Fibroblast of the aortic adventitia (primary cell): ENCODE measurements around the gene TTF2. TPM values are rescaled to one million over a fixed set of nuclear protein-coding genes. Genes with fewer than 3 reads are reported as not detected.
"Not testable (repeated sequence)": the region's sequence is repeated elsewhere in the genome, so short reads cannot be mapped to it uniquely, and the experiment has no call there.

Experiments used
- DNase-seq: peaks from one replicate; pipeline ENCODE4 v3.0.0-alpha.2; 2010; ENCODE audit warnings: low read depth
- H3K4me3 ChIP-seq: 2 replicates; pipeline ENCODE4 v1.5.1; 2011; ENCODE audit warnings: low read depth, mild to moderate bottlenecking, control low read depth, low read length, moderate library complexity
- CTCF ChIP-seq: IDR thresholded peaks from 2 replicates; pipeline ENCODE4 v1.5.1; 2011; ENCODE audit warnings: mild to moderate bottlenecking, low read length, control low read depth, inconsistent platforms; ENCODE audit not compliant: insufficient read depth
- small RNA-seq: library from RNA; depleted of rRNA; stranded (forward); fragments of <200 nt; gene quantifications from one replicate; pipeline ENCODE3, GENCODE V24; 2012
- total RNA-seq: library from RNA; depleted of rRNA; stranded (reverse); fragments of >200 nt; gene quantifications from 2 replicates; pipeline ENCODE4 v1.2.3, GENCODE V29; 2012; ENCODE audit warnings: low replicate concordance

The TTF2 gene
- total RNA-seq, 1 donor = 11.0 TPM

GRCh38 chr1:117150316-117150715 lies 90.2 kb downstream of the TTF2 start:
- DNase-seq = peak; percentile 47
- no peak for TF ChIP-seq CTCF
- no peak overlapping the region for H3K4me3 ChIP-seq

GRCh38 chr1:117151305-117151704 lies 91.2 kb downstream of the TTF2 start:
- not testable (repeated sequence) for H3K4me3 ChIP-seq, DNase-seq

Small RNA genes within 50 kb of the gene (small RNA-seq; reads per million reads assigned to genes)
- 10.2 reads per million, percentile 93 among the genes with 10 or more reads in this experiment for gene MIR942

Other genes with a start within 250 kb of the TTF2 start
- gene PTGFRN, start 150.4 kb upstream of the TTF2 start, total RNA-seq = 39.8 and 67.5 TPM in 2 replicates
- gene CD101, start 58.6 kb upstream of the TTF2 start, total RNA-seq = 0.09 and 0.41 TPM in 2 replicates
- 3.3 and 8.1 TPM in 2 replicates for gene TRIM45, start 61.4 kb downstream of the TTF2 start, total RNA-seq
- gene VTCN1, start 150.6 kb downstream of the TTF2 start, total RNA-seq = not detected in 2 replicates